ENCODE results near the gene DNAH7. TPM values are rescaled to one million over a fixed set of nuclear protein-coding genes. Genes with fewer than 3 reads are reported as not detected.

DNAH7 gene
- total and polyA plus RNA-seq, 2 of the 4 experiments (the other 2 are of a cell fraction), result 0.22 to 0.36 TPM

- H2BK120ac ChIP-seq (ENCODE audit: low read depth, low read length), result no peak overlapping the region
These were observed 327.4 kb downstream of the DNAH7 start for GRCh38 chr2:195741191-195741590.

More at GRCh38 chr2:195741191-195741590, 327.4 kb downstream of the DNAH7 start:
- Histone ChIP-seq H3K4me3 (ENCODE audit: insufficient read depth, low read depth, low read length) (no peak overlapping the region), H4K20me1 (ENCODE audit: insufficient read depth, low read length) (no peaks in the 10 kb centered on the region), H3K56ac (ENCODE audit: extremely low read depth, insufficient read depth, low read length) (no peak overlapping the region), H2BK5ac (ENCODE audit: low read depth, low read length, poor library complexity, severe bottlenecking) (no peak overlapping the region), H3K9ac (ENCODE audit: low read depth, low read length) (no peak overlapping the region), H2BK20ac (ENCODE audit: low read depth, low read length) (no peak overlapping the region), H4K91ac (ENCODE audit: insufficient read depth, low read depth, low read length) (no peak overlapping the region), H2AFZ (replicated peaks; ENCODE audit: low read length, poor library complexity) (no peak overlapping the region), H3K9me3 (ENCODE audit: control insufficient read depth, insufficient read depth, low read length) (0 out of 2 replicates have a peak, but pooled peaks cover 1% of the 10 kb centered on the region), H3K4ac (ENCODE audit: low read depth, low read length) (no peak overlapping the region), H4K5ac (ENCODE audit: low read depth, low read length) (no peak overlapping the region), H3K4me2 (ENCODE audit: low read depth, low read length) (no peak overlapping the region), H4K8ac (ENCODE audit: low read depth in 2 of 2, low read length in 2 of 2) (no peak overlapping the region), H3K27me3 (ENCODE audit: control insufficient read depth, insufficient read depth, low read length) (no peaks in the 10 kb centered on the region), H3K36me3 (ENCODE audit: control insufficient read depth, insufficient read depth, low read length) (peaks cover 6% of the 10 kb centered on the region; the same call in 1 of the 2 replicates), H3K79me1 (ENCODE audit: low read depth in 1 of 2, low read length in 2 of 2) (no peaks in the 10 kb centered on the region), H2BK15ac (ENCODE audit: low read depth, low read length) (no peak overlapping the region), H3K14ac (replicated peaks; ENCODE audit: low read depth, low read length) (no peak overlapping the region), H3K18ac (ENCODE audit: low read depth, low read length) (no peak overlapping the region), H2AK9ac (replicated peaks; ENCODE audit: low read depth, low read length, poor library complexity) (no peak overlapping the region), H3K4me1 (ENCODE audit: control insufficient read depth, insufficient read depth, low read length) (peaks cover 3% of the 10 kb centered on the region), H3K23ac (ENCODE audit: low read depth, low read length) (no peak overlapping the region), H3K27ac (ENCODE audit: insufficient read depth, low read length) (no peak overlapping the region), H2AK5ac (ENCODE audit: low read depth, low read length) (no peak overlapping the region), H3K9me1 (ENCODE audit: insufficient read depth, low read length) (no peaks in the 10 kb centered on the region; the same call in 1 of the 2 replicates)
- no peak for DNase-seq
- TF ChIP-seq RFX5 (IDR thresholded peaks at IDR 0.05; ENCODE audit: low read depth, low read length) (no peak), NFE2L2 (IDR thresholded peaks at IDR 0.05; ENCODE audit: low read depth, low read length) (no peak), RCOR1 (IDR thresholded peaks at IDR 0.05; ENCODE audit: insufficient replicate concordance, low read length) (no peak)
- in situ Hi-C loops (cut with MboI; ENCODE audit: low sequenced_read_pairs) (no loop called here), intact Hi-C loops (cut with micrococcal nuclease) (no loop called here), dilution Hi-C loops (cut with HindIII; ENCODE audit: low sequenced_read_pairs, unreplicated experiment) (no loop called here)
- ChIA-PET POLR2A (ENCODE audit: unreplicated experiment) (no interaction called here), CTCF (interaction anchor here (1.1 kb wide), 1 partner anchor 14 kb away, joined by 3 read pairs; no protein-coding TSS in a partner anchor)
- no TSS peak for BruUV-seq (replicated peaks)
- ATAC-seq (ENCODE audit: low read depth), result no peak
- no CpG with 5 or more reads among the region's 1 CpG for WGBS, 2 experiments (ENCODE audit: extremely low coverage in 2 of 2, insufficient read length in 1 of 2)

Measured in IMR-90 (cell line).